K562 (cell line): ENCODE measurements around the gene CXCL17. TPM values are rescaled to one million over a fixed set of nuclear protein-coding genes. Genes with fewer than 3 reads are reported as not detected.

Source experiments
- ATAC-seq: fragments of 200-7000 bp; cut with Tn5 transposase; 3 replicates; pipeline ENCODE4 v1.9.1; 2020; ENCODE audit warnings: moderate library complexity
- BruUV-seq: library from RNA; stranded (reverse); fragments of 400-500 nt; replicated peaks from 2 replicates; lab custom pipeline; 2021; lab: Mats Ljungman, UMichigan
- CTCF ChIA-PET: fragments of 300-600 bp; formaldehyde crosslinking; extraction: SDS; loops from one replicate; lab custom pipeline; 2021; ENCODE audit warnings: low intra/inter-chr PET ratio; lab: Yijun Ruan, JAX
- POLR2A ChIA-PET: fragments of 300-600, 350-650 bp; sonication (Branson Sonifier 250); formaldehyde crosslinking; extraction: SDS; loops from one replicate; lab custom pipeline; 2021; ENCODE audit warnings: antibody characterized with exemption, inconsistent platforms; lab: Yijun Ruan, JAX
- DNase-seq, 4 experiments: peaks; one replicate each; pipeline versions ENCODE4 v3.0.0 to v3.0.0-alpha.2; 2011 to 2018; ENCODE audit warnings: low spot score in 3 of 4, mixed read lengths in 3 of 4; ENCODE audit errors: extremely low read depth in 1 of 4
- FAIRE-seq: peaks from 2 replicates; lab custom pipeline; 2011; peaks lifted over from hg19 to GRCh38; lab: Jason Lieb, UNC
- H2AFZ ChIP-seq: 2 replicates; pipeline ENCODE4 v1.6.0; 2011; ENCODE audit warnings: low read depth, low read length, control low read depth, inconsistent platforms
- H3K27ac ChIP-seq: fragments of 200-600 bp; 3 replicates; pipeline ENCODE4 v1.8.0; 2011; ENCODE audit warnings: low read depth, mild to moderate bottlenecking, control low read depth, inconsistent platforms, low read length, moderate library complexity, mixed read lengths; ENCODE audit errors: extremely low read depth
- H3K27me3 ChIP-seq, 2 experiments: fragments of 300-600 bp in 1 of 2; 2 replicates in 1 of 2; 3 replicates in 1 of 2; pipeline versions ENCODE4 v1.6.0 to v1.8.0; 2011; ENCODE audit warnings: inconsistent platforms in 2 of 2, low read length in 2 of 2, mild to moderate bottlenecking in 1 of 2, mixed read lengths in 1 of 2, moderate library complexity in 1 of 2; ENCODE audit not compliant: control insufficient read depth in 2 of 2, insufficient read depth in 2 of 2
- H3K36me3 ChIP-seq: fragments of 300-600 bp; 3 replicates; pipeline ENCODE4 v1.8.0; 2011; ENCODE audit warnings: mild to moderate bottlenecking, low read length, inconsistent platforms; ENCODE audit not compliant: control insufficient read depth, insufficient read depth
- H3K4me1 ChIP-seq, 2 experiments: fragments of 200-600 bp in 1 of 2; replicated peaks in 1 of 2; 2 replicates in 1 of 2; 3 replicates in 1 of 2; pipeline versions ENCODE4 v1.5.1 to v1.8.0; 2011; ENCODE audit warnings: inconsistent platforms in 2 of 2, low read length in 2 of 2, mild to moderate bottlenecking in 1 of 2, mixed read lengths in 1 of 2, moderate library complexity in 1 of 2; ENCODE audit not compliant: control insufficient read depth in 2 of 2, insufficient read depth in 2 of 2
- H3K4me2 ChIP-seq: 2 replicates; pipeline ENCODE4 v1.6.1; 2011; ENCODE audit warnings: low read length, control low read depth, inconsistent platforms, mixed read lengths; ENCODE audit not compliant: insufficient read depth
- H3K4me3 ChIP-seq: fragments of 200-600 bp; sonication (generic), shearing (Covaris generic); 2 replicates; pipeline ENCODE4 v1.5.1; 2016; ENCODE audit warnings: control low read depth, inconsistent platforms
- H3K79me2 ChIP-seq: fragments of 200-600 bp; 3 replicates; pipeline ENCODE4 v1.8.0; 2011; ENCODE audit warnings: low read length, inconsistent platforms; ENCODE audit not compliant: control insufficient read depth, insufficient read depth
- H3K9ac ChIP-seq, 2 experiments: 2 replicates each; pipeline versions ENCODE4 v1.6.0 to v1.6.1; 2011; ENCODE audit warnings: low read depth in 2 of 2, low read length in 2 of 2, control low read depth in 1 of 2, inconsistent platforms in 1 of 2, mild to moderate bottlenecking in 1 of 2, mixed read lengths in 1 of 2; ENCODE audit not compliant: insufficient read depth in 1 of 2
- H3K9me1 ChIP-seq: one replicate; pipeline ENCODE4 v1.6.0; 2011; ENCODE audit warnings: inconsistent platforms, mild to moderate bottlenecking, low read length, moderate library complexity; ENCODE audit not compliant: control insufficient read depth, insufficient read depth
- H3K9me3 ChIP-seq: replicated peaks from 2 replicates; pipeline ENCODE4 v1.5.1; 2011; ENCODE audit warnings: low read depth, low read length, inconsistent platforms; ENCODE audit not compliant: control insufficient read depth, insufficient read depth
- H4K20me1 ChIP-seq: replicated peaks from 2 replicates; pipeline ENCODE4 v1.6.1; 2011; ENCODE audit warnings: low read length, inconsistent platforms, mixed read lengths; ENCODE audit not compliant: control insufficient read depth, insufficient read depth
- KLF16 ChIP-seq: IDR thresholded peaks from 2 replicates; pipeline ENCODE4 v1.6.1; 2016; ENCODE audit warnings: antibody characterized with exemption
- PTTG1 ChIP-seq: fragments of 450-650 bp; IDR thresholded peaks from 2 replicates; pipeline ENCODE4 v1.6.1; 2016; ENCODE audit warnings: low read depth, mild to moderate bottlenecking, missing genetic modification characterization, missing compliant biosample characterization
- SIX5 ChIP-seq, 2 experiments: IDR thresholded peaks; 2 replicates each; pipeline ENCODE4 v1.6.1; 2011; ENCODE audit warnings: low read length in 2 of 2, borderline replicate concordance in 1 of 2, low read depth in 1 of 2, mild to moderate bottlenecking in 1 of 2, moderate library complexity in 1 of 2; ENCODE audit not compliant: insufficient read depth in 1 of 2
- ZC3H4 ChIP-seq: sonication (generic); formaldehyde crosslinking; IDR thresholded peaks from 2 replicates; pipeline ENCODE4 v1.9.0; 2021; ENCODE audit warnings: missing genetic modification reagents, borderline replicate concordance
- ZFX ChIP-seq: sonication (generic); formaldehyde crosslinking; IDR thresholded peaks from 2 replicates; pipeline ENCODE4 v1.8.0; 2022; ENCODE audit warnings: mild to moderate bottlenecking, missing genetic modification reagents, moderate library complexity
- ZNF146 ChIP-seq: IDR thresholded peaks from one replicate; pipeline ENCODE4 v1.6.1; 2018; ENCODE audit warnings: missing compliant biosample characterization; ENCODE audit not compliant: unreplicated experiment
- ZNF77 ChIP-seq: fragments of 250-450 bp; sonication (Bioruptor Pico); IDR thresholded peaks from 2 replicates; pipeline ENCODE4 v1.5.0; 2020
- WGBS: fragments of 100-300 bp; shearing (Covaris generic); methylation state at CpG from one replicate; pipeline ENCODE4 v1.1.6; 2016; ENCODE audit warnings: low coverage, mixed read lengths; ENCODE audit not compliant: insufficient coverage; ENCODE audit errors: missing lambda C conversion rate; 5-methylcytosine and 5-hydroxymethylcytosine counted together
- in situ Hi-C: fragments of 300-500 bp; cut with MboI; formaldehyde crosslinking; loops from 4 replicates; pipeline ENCODE4 v1.15.0; 2018; ENCODE audit warnings: inconsistent platforms, mixed read lengths
- intact Hi-C: fragments of 100-400 bp; cut with micrococcal nuclease; formaldehyde crosslinking; loops from 2 replicates; pipeline ENCODE4 v1.14.2; 2022
- polyA plus RNA-seq, 8 experiments: library from polyadenylated mRNA; depleted of rRNA in 4 of 8; stranded (reverse) in 5 of 8; unstranded in 3 of 8; fragments of >200 nt; fragmentation: Nextera tagmentation in 2 of 8; fragmentation: Illumina TruSeq in 1 of 8; extraction: Ambion mirVana in 2 of 8; extraction: Trizol in 1 of 8; gene quantifications; 2 replicates each; pipeline versions ENCODE4 v1.2.1 to v1.2.3, GENCODE V29; 2011 to 2014; ENCODE audit warnings: inconsistent platforms in 1 of 8, missing spikeins in 1 of 8
- total RNA-seq, 7 experiments: library from RNA; depleted of rRNA in 6 of 7; stranded (reverse); fragments of >200 nt in 6 of 7; fragmentation: Illumina TruSeq in 2 of 7; extraction: Trizol in 2 of 7; gene quantifications; 2 replicates each; pipeline versions ENCODE4 v1.2.1 to v1.2.3, GENCODE V29; 2011 to 2021; ENCODE audit warnings: low replicate concordance in 1 of 7

CXCL17 gene
- total and polyA plus RNA-seq, 9 of the 15 experiments (the other 6 are each of a cell fraction or from before 2014, with no cell fraction given): 0.10 to 0.15 TPM; not detected in 7

DNA sequence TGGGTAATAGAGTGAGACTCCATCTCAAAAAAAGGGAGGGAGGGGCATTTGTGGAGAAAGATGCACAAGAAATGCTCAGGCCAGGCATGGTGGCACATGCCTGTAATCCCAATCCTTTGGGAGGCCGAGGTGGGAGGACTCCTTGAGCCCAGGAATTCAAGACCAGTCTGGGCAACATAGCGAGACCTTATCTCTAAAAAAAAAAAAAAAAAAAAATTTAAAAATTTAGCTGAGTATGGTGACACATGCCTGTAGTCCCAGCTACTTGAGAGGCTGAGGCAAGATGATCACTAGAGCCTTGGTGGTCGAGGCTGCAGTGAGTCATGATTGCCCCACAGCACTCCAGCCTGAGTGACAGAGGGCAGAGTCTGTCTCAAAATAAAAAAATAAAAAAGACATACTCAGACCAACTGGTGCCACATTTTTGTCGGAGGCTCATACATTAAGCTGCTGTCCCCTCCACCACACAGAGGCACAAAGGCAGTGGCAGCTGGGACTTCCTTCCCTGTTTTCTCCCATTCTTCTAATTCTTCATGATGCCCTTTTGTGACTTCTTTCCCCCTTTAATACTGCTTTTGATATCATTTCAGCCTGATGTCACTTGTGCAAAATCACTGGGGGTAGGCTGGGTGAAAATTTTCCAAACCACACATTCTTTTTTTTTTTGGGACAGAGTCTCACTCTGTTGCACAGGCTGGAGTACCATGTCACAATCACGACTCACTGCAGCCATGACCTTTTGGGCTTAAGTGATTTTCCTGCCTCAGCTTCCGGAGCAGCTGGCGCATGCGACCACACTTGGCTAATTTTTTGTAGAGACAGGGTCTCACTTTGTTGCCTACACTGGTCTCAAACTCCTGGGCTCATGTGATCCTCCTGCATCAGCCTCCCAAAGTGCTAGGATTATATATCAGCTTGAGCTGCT is 26.8 kb upstream of the CXCL17 start:
- no peak overlapping the region for H3K27ac ChIP-seq
- TF ChIP-seq ZNF146 (CRISPR knock-in tag): no peak
- no peak for TF ChIP-seq KLF16
- TF ChIP-seq SIX5 (IDR thresholded peaks at IDR 0.05; ENCODE audit: borderline replicate concordance in 1 of 2, insufficient read depth in 1 of 2, low read depth in 1 of 2, low read length in 2 of 2): no peak
- TF ChIP-seq PTTG1 (tag): no peak
- no peak for TF ChIP-seq ZFX
- TF ChIP-seq ZNF77 (CRISPR knock-in tag): no peak
- TF ChIP-seq ZC3H4 (CRISPR knock-in tag): no peak
- no peak overlapping the region for H3K4me2 ChIP-seq
- H3K4me3 ChIP-seq: no peak overlapping the region
- H3K4me1 ChIP-seq: no peaks in the 10 kb centered on the region; a peak in 1 of 5 replicates
- POLR2A ChIA-PET: interaction anchor here (0.6 to 0.7 kb wide), 2 partner anchors 66 to 254 kb away, joined by 3 read pairs; no protein-coding TSS in a partner anchor
- H3K9ac ChIP-seq: no peak overlapping the region
- H3K79me2 ChIP-seq: no peaks in the 10 kb centered on the region
- intact Hi-C loops (no loop called here), in situ Hi-C loops (no loop called here)
- H3K9me3 ChIP-seq: no peaks in the 10 kb centered on the region
- no peak overlapping the region for H2AFZ ChIP-seq
- CTCF ChIA-PET: no interaction called here
- no peak for DNase-seq
- no TSS peak for BruUV-seq
- H3K27me3 ChIP-seq: peaks cover 35 to 38% of the 10 kb centered on the region in 2 experiments; a peak in 4 of 5 replicates
- 0 out of 2 replicates have a peak, but pooled peaks cover 4% of the 10 kb centered on the region for H4K20me1 ChIP-seq
- FAIRE-seq: no peak
- no peak for ATAC-seq
- no peaks in the 10 kb centered on the region for H3K36me3 ChIP-seq
- 2% methylated on average over 8 of the region's 8 CpGs for WGBS
- no peaks in the 10 kb centered on the region for H3K9me1 ChIP-seq
